Upper lobe of left lung (tissue), 6 donors: ENCODE data around the gene IKZF3. TPM values are rescaled to one million over a fixed set of nuclear protein-coding genes. Genes with fewer than 3 reads are reported as not detected.

Experiments used
- ATAC-seq, 2 donors: fragments of 200-7000 bp; cut with Tn5 transposase; one replicate each; pipeline ENCODE4 v1.9.1; 2022; ENCODE audit warnings: mild to moderate bottlenecking in 2 of 2, moderate library complexity in 2 of 2; ENCODE audit not compliant: low FRiP score in 2 of 2
- DNase-seq, 2 donors: peaks; one replicate each; pipeline ENCODE4 v3.0.0-alpha.2; 2019 to 2020
- H3K27ac ChIP-seq, 4 donors: fragments of 200-600 bp; sonication (generic); one replicate each; pipeline ENCODE4 v1.5.1; 2016 to 2019
- H3K27me3 ChIP-seq, 4 donors: fragments of 200-600 bp; sonication (generic); one replicate each; pipeline ENCODE4 v1.5.1; 2017 to 2019
- H3K36me3 ChIP-seq, 4 donors: fragments of 200-600 bp; sonication (generic); one replicate each; pipeline ENCODE4 v1.5.1; 2016 to 2019
- H3K4me1 ChIP-seq, 4 donors: fragments of 200-600 bp; sonication (generic); one replicate each; pipeline ENCODE4 v1.5.1; 2018 to 2019
- H3K4me3 ChIP-seq, 4 donors: fragments of 200-600 bp; sonication (generic); one replicate each; pipeline ENCODE4 v1.5.1; 2017 to 2019; ENCODE audit warnings: mild to moderate bottlenecking in 2 of 4, moderate library complexity in 1 of 4
- H3K9me3 ChIP-seq, 4 donors: fragments of 200-600 bp; sonication (generic); one replicate each; pipeline ENCODE4 v1.5.1; 2018 to 2019
- CTCF ChIP-seq, 6 experiments: fragments of 450-650 bp in 4 of 6; fragments of 200-600 bp in 2 of 6; sonication (generic) in 2 of 6; IDR thresholded peaks; one replicate each; pipeline ENCODE4 v1.5.1; 2016 to 2019; ENCODE audit warnings: antibody characterized with exemption in 6 of 6
- EP300 ChIP-seq, 4 donors: sonication (generic); formaldehyde crosslinking; IDR thresholded peaks; one replicate each; pipeline ENCODE4 v1.5.1; 2017; ENCODE audit warnings: antibody characterized with exemption in 4 of 4, control low read depth in 2 of 4
- POLR2A ChIP-seq, 4 donors: fragments of 450-650 bp; IDR thresholded peaks; one replicate each; pipeline ENCODE4 v1.5.1; 2016 to 2017; ENCODE audit warnings: antibody characterized with exemption in 4 of 4, mild to moderate bottlenecking in 2 of 4
- POLR2AphosphoS5 ChIP-seq, 2 donors: sonication (generic); formaldehyde crosslinking; IDR thresholded peaks; one replicate each; pipeline ENCODE4 v1.5.1; 2017; ENCODE audit warnings: antibody characterized with exemption in 2 of 2
- WGBS, 2 donors: methylation state at CpG; one replicate each; pipeline ENCODE4 v1.1.5; 2017 to 2018; 5-methylcytosine and 5-hydroxymethylcytosine counted together
- total RNA-seq, 6 donors: library from RNA; depleted of rRNA in 4 of 6; stranded (reverse); fragments of >200 nt in 4 of 6; gene quantifications; one replicate each; pipeline versions ENCODE4 v1.1.0 to v1.2.1, GENCODE V29; 2016 to 2021
- donor health status: DM: no; HTN: no; CAD: no; lungs with moderate emphysema.
- donor health status: DM: no; HTN: yes; CAD: no; lungs with severe emphysema.

IKZF3 gene
- total RNA-seq, 6 donors from 2014 or later: 2.2 to 14.9 (median 4.9) TPM

- H3K36me3 ChIP-seq: no peaks in the 10 kb centered on the region
- ATAC-seq: no peak
- no peaks in the 10 kb centered on the region for H3K9me3 ChIP-seq
- H3K27ac ChIP-seq: no peak overlapping the region
- no peaks in the 10 kb centered on the region for H3K27me3 ChIP-seq
- no peak for DNase-seq
- WGBS, 2 donors: 73 to 85% methylated on average over 4 of the region's 4 CpGs
- TF ChIP-seq EP300 (IDR thresholded peaks at IDR 0.05) (no peak), POLR2AphosphoS5 (IDR thresholded peaks at IDR 0.05) (no peak), POLR2A (IDR thresholded peaks at IDR 0.05) (no peak), CTCF (IDR thresholded peaks at IDR 0.05) (no peak)
- peaks cover 0 to 13% (median 3%) of the 10 kb centered on the region in 4 donors for H3K4me1 ChIP-seq
- no peak overlapping the region for H3K4me3 ChIP-seq
Measured at GRCh38 chr17:39846205-39846604, 17.9 kb downstream of the IKZF3 start.

- TF ChIP-seq EP300 (IDR thresholded peaks at IDR 0.05) (no peak), POLR2A (IDR thresholded peaks at IDR 0.05) (no peak), CTCF (IDR thresholded peaks at IDR 0.05) (no peak), POLR2AphosphoS5 (IDR thresholded peaks at IDR 0.05) (no peak)
- Histone ChIP-seq H3K27me3 (no peaks in the 10 kb centered on the region), H3K27ac (no peak overlapping the region), H3K4me1 (peaks cover 0 to 13% (median 3%) of the 10 kb centered on the region in 4 donors), H3K4me3 (no peak overlapping the region), H3K36me3 (no peaks in the 10 kb centered on the region), H3K9me3 (no peaks in the 10 kb centered on the region)
- WGBS, 2 donors: 65 to 70% methylated on average over 8 of the region's 8 CpGs
- no peak for ATAC-seq
- no peak for DNase-seq
Measured at GRCh38 chr17:39845052-39845846, 18.9 kb downstream of the IKZF3 start.

GRCh38 chr17:39841134-39841683, 22.9 kb downstream of the IKZF3 start:
- Histone ChIP-seq H3K4me3 (no peak overlapping the region), H3K36me3 (no peaks in the 10 kb centered on the region), H3K27ac (no peak overlapping the region), H3K27me3 (no peaks in the 10 kb centered on the region), H3K4me1 (peaks cover 0 to 8% (median 3%) of the 10 kb centered on the region in 4 donors), H3K9me3 (peaks cover 0 to 8% (median 0%) of the 10 kb centered on the region in 4 donors)
- ATAC-seq: peak; percentile 42 to 83
- WGBS, 2 donors: 51 to 61% methylated on average over 2 of the region's 2 CpGs
- DNase-seq: peak in 1 of 2 donors; percentile 31
- TF ChIP-seq POLR2AphosphoS5 (IDR thresholded peaks at IDR 0.05) (no peak), POLR2A (IDR thresholded peaks at IDR 0.05) (no peak)

- no peak for ATAC-seq
Measured at GRCh38 chr17:39838784-39839183, 25.3 kb downstream of the IKZF3 start.

More at GRCh38 chr17:39838784-39839183, 25.3 kb downstream of the IKZF3 start:
- H3K4me1 ChIP-seq: no peaks in the 10 kb centered on the region
- no peak overlapping the region for H3K27ac ChIP-seq
- no peaks in the 10 kb centered on the region for H3K27me3 ChIP-seq
- DNase-seq: no peak
- 82 to 95% methylated on average over 1 of the region's 1 CpG for WGBS, 2 donors
- H3K4me3 ChIP-seq: no peak overlapping the region
- no peaks in the 10 kb centered on the region for H3K36me3 ChIP-seq
- TF ChIP-seq POLR2A (IDR thresholded peaks at IDR 0.05) (no peak), CTCF (IDR thresholded peaks at IDR 0.05) (no peak), POLR2AphosphoS5 (IDR thresholded peaks at IDR 0.05) (no peak), EP300 (IDR thresholded peaks at IDR 0.05) (no peak)
- peaks cover 0 to 8% (median 0%) of the 10 kb centered on the region in 4 donors for H3K9me3 ChIP-seq
